MM.1S (cell line): ENCODE data around the gene NLGN1.

Experiments used
- DNase-seq: peaks from one replicate; pipeline ENCODE4 v3.0.0-alpha.2; 2015
- H2AFZ ChIP-seq: fragments of 300-600 bp; sonication (generic); 2 replicates; pipeline ENCODE4 v1.6.0; 2016; ENCODE audit warnings: antibody characterized with exemption, low read length
- H3F3A ChIP-seq: fragments of 300-600 bp; sonication (generic); 2 replicates; pipeline ENCODE4 v1.6.1; 2016; ENCODE audit warnings: mild to moderate bottlenecking, antibody characterized with exemption, low read length, moderate library complexity, mixed read lengths; ENCODE audit not compliant: insufficient read depth
- H3K27ac ChIP-seq: fragments of 300-600 bp; sonication (generic); 2 replicates; pipeline ENCODE4 v1.5.1; 2016; ENCODE audit warnings: mild to moderate bottlenecking, low read length
- H3K27me3 ChIP-seq: fragments of 300-600 bp; sonication (generic); replicated peaks from 2 replicates; pipeline ENCODE4 v1.6.0; 2016; ENCODE audit warnings: low read length; ENCODE audit not compliant: insufficient read depth
- H3K36me3 ChIP-seq: fragments of 300-600 bp; sonication (generic); replicated peaks from 2 replicates; pipeline ENCODE4 v1.6.1; 2016; ENCODE audit warnings: mild to moderate bottlenecking, low read length, mixed read lengths; ENCODE audit not compliant: insufficient read depth
- H3K4me1 ChIP-seq: fragments of 300-600 bp; sonication (generic); 2 replicates; pipeline ENCODE4 v1.6.1; 2016; ENCODE audit warnings: low read length, mixed read lengths
- H3K4me2 ChIP-seq: fragments of 300-600 bp; sonication (generic); 2 replicates; pipeline ENCODE4 v1.6.0; 2016; ENCODE audit warnings: low read depth, low read length
- H3K4me3 ChIP-seq: fragments of 300-600 bp; sonication (generic); 2 replicates; pipeline ENCODE4 v1.5.1; 2016; ENCODE audit warnings: low read length, mixed read lengths
- H3K79me2 ChIP-seq: fragments of 300-600 bp; sonication (generic); 2 replicates; pipeline ENCODE4 v1.6.1; 2016; ENCODE audit warnings: mixed run types, low read length, mixed read lengths
- H3K9ac ChIP-seq: fragments of 300-600 bp; sonication (generic); 2 replicates; pipeline ENCODE4 v1.6.1; 2016; ENCODE audit warnings: low read length, mixed read lengths
- H3K9me2 ChIP-seq: fragments of 300-600 bp; sonication (generic); replicated peaks from 2 replicates; pipeline ENCODE4 v1.6.1; 2016; ENCODE audit warnings: mild to moderate bottlenecking, low read length, mixed read lengths; ENCODE audit not compliant: insufficient read depth
- H3K9me3 ChIP-seq: fragments of 300-600 bp; sonication (generic); replicated peaks from 2 replicates; pipeline ENCODE4 v1.6.1; 2016; ENCODE audit warnings: mild to moderate bottlenecking, low read length, mixed read lengths; ENCODE audit not compliant: insufficient read depth
- H4K20me1 ChIP-seq: fragments of 300-600 bp; sonication (generic); 2 replicates; pipeline ENCODE4 v1.6.1; 2016; ENCODE audit warnings: mild to moderate bottlenecking, low read length, moderate library complexity, mixed read lengths; ENCODE audit not compliant: insufficient read depth
- CTCF ChIP-seq: fragments of 300-600 bp; sonication (generic); IDR thresholded peaks from 2 replicates; pipeline ENCODE4 v1.5.1; 2016; ENCODE audit warnings: antibody characterized with exemption, low read length, mixed read lengths
- EZH2 ChIP-seq: fragments of 300-600 bp; sonication (generic); optimal IDR thresholded peaks from 2 replicates; pipeline ENCODE3; 2017; ENCODE audit warnings: low read depth, mild to moderate bottlenecking, antibody characterized with exemption, low read length, mixed read lengths
- EZH2phosphoT487 ChIP-seq: fragments of 300-600 bp; sonication (generic); IDR thresholded peaks from 2 replicates; pipeline ENCODE4 v1.6.1; 2018; ENCODE audit warnings: antibody characterized with exemption, low read length

Gene NLGN1

DNA sequence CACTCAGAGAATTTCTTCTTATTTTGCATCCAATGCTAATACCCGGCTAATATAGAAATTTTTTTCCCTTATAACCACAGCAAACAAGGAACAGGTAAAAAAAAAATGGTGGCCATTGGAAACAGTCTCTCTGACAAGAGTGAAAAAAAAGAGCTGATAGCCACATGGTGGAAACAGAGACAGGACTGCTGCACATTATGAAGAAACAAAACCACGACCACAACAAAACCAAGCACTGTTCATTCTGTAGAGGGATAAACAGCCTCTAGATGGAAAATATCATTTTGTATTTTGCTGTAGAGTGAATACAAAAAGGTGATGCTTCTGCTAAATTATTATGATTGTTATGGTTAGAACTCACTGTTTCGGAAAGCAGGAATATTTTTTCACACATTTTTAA is 686.2 kb downstream of the NLGN1 start:
- no peak overlapping the region for H3K9ac ChIP-seq
- TF ChIP-seq EZH2phosphoT487 (no peak), EZH2 (no peak), CTCF (no peak)
- H3K79me2 ChIP-seq = no peaks in the 10 kb centered on the region
- no peaks in the 10 kb centered on the region for H3K36me3 ChIP-seq
- no peak overlapping the region for H3K27ac ChIP-seq
- no peaks in the 10 kb centered on the region for H3F3A ChIP-seq
- no peaks in the 10 kb centered on the region for H3K4me1 ChIP-seq
- H2AFZ ChIP-seq = no peak overlapping the region
- no peak for DNase-seq
- no peaks in the 10 kb centered on the region for H3K9me2 ChIP-seq
- H3K27me3 ChIP-seq = no peaks in the 10 kb centered on the region
- no peaks in the 10 kb centered on the region for H4K20me1 ChIP-seq
- no peak overlapping the region for H3K4me2 ChIP-seq
- no peaks in the 10 kb centered on the region for H3K9me3 ChIP-seq
- H3K4me3 ChIP-seq = no peak overlapping the region

- Histone ChIP-seq H3K27ac (no peak overlapping the region), H3K9me3 (no peaks in the 10 kb centered on the region), H3K4me1 (no peaks in the 10 kb centered on the region), H3K27me3 (no peaks in the 10 kb centered on the region), H2AFZ (no peak overlapping the region), H3K36me3 (no peaks in the 10 kb centered on the region), H3K9me2 (no peaks in the 10 kb centered on the region), H4K20me1 (no peaks in the 10 kb centered on the region), H3K4me2 (no peak overlapping the region), H3K4me3 (no peak overlapping the region), H3K9ac (no peak overlapping the region), H3K79me2 (no peaks in the 10 kb centered on the region), H3F3A (no peaks in the 10 kb centered on the region)
- no peak for DNase-seq
- no peak for TF ChIP-seq CTCF
- TF ChIP-seq EZH2 = no peak
- TF ChIP-seq EZH2phosphoT487 = no peak
These were observed 692.0 kb downstream of the NLGN1 start for GRCh38 chr3:174089592-174089991.

DNA sequence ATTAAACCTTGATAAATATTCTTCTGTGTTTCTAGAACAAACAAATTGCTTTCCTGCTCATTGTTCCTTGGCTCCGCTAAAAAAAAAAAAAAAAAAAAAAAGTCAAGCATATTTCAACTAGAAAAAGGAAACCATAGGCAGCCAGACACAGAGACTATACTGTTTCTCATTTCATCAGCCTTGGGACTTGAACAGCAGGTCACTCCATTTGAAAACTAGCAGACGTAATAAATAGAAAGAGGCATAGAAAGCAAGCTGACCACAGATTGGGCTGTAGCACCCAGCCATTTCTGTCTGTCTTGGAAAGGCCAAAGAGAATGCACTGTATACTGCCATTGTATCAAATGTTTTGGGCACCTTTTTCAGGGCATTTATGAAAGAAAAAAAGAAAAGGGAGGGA is 697.1 kb downstream of the NLGN1 start:
- DNase-seq = no peak
- Histone ChIP-seq H3K79me2 (no peaks in the 10 kb centered on the region), H4K20me1 (no peaks in the 10 kb centered on the region), H3K9me3 (no peaks in the 10 kb centered on the region), H2AFZ (no peak overlapping the region), H3K27me3 (no peaks in the 10 kb centered on the region), H3F3A (no peaks in the 10 kb centered on the region), H3K9ac (no peak overlapping the region), H3K4me2 (no peak overlapping the region), H3K4me3 (no peak overlapping the region), H3K9me2 (no peaks in the 10 kb centered on the region), H3K27ac (no peak overlapping the region), H3K4me1 (no peaks in the 10 kb centered on the region), H3K36me3 (no peaks in the 10 kb centered on the region)
- TF ChIP-seq EZH2phosphoT487 (no peak), EZH2 (no peak), CTCF (no peak)

- Histone ChIP-seq H3F3A (no peaks in the 10 kb centered on the region), H3K36me3 (no peaks in the 10 kb centered on the region), H3K79me2 (no peaks in the 10 kb centered on the region), H4K20me1 (no peaks in the 10 kb centered on the region), H3K9ac (no peak overlapping the region), H3K4me3 (no peak overlapping the region), H3K9me3 (no peaks in the 10 kb centered on the region), H3K27ac (no peak overlapping the region), H3K4me1 (peaks cover 6% of the 10 kb centered on the region), H2AFZ (no peak overlapping the region), H3K27me3 (no peaks in the 10 kb centered on the region), H3K9me2 (no peaks in the 10 kb centered on the region), H3K4me2 (no peak overlapping the region)
- no peak for TF ChIP-seq EZH2
- no peak for DNase-seq
These were observed 700.1 kb downstream of the NLGN1 start for GRCh38 chr3:174097686-174098085.
